HCT116 (cell line): Measurements from ENCODE around the gene NALCN. TPM values are rescaled to one million over a fixed set of nuclear protein-coding genes. Genes with fewer than 3 reads are reported as not detected.

Experiments
- ATAC-seq: fragments of 200-7000 bp; cut with Tn5 transposase; 2 replicates; pipeline ENCODE4 v1.9.1; 2020; ENCODE audit warnings: mild to moderate bottlenecking, moderate library complexity
- BruUV-seq: library from RNA; stranded (reverse); fragments of 400-500 nt; replicated peaks from 2 replicates; lab custom pipeline; 2021; lab: Mats Ljungman, UMichigan
- CTCF ChIA-PET: fragments of 300-600 bp; sonication (Branson Sonifier 250); formaldehyde crosslinking; loops from one replicate; lab custom pipeline; 2021; ENCODE audit warnings: antibody characterized with exemption; lab: Charles Lee
- POLR2A ChIA-PET: fragments of 300-600, 350-600 bp; sonication (Branson Sonifier 250); formaldehyde crosslinking; loops from one replicate; lab custom pipeline; 2021; ENCODE audit warnings: antibody characterized with exemption; lab: Charles Lee
- RAD21 ChIA-PET, 2 experiments: fragments of 300-600 bp; sonication (Branson Sonifier 250); formaldehyde crosslinking; loops; one replicate each; lab custom pipeline; 2023; ENCODE audit warnings: low total read pairs in 2 of 2; ENCODE audit not compliant: uncharacterized antibody in 2 of 2, unreplicated experiment in 2 of 2, low non-redundant PET in 1 of 2; lab: Charles Lee
- DNase-seq: peaks from one replicate; pipeline ENCODE4 v3.0.0-alpha.2; 2010; ENCODE audit warnings: low read depth, low spot score
- H2AFZ ChIP-seq: fragments of 200-600 bp; shearing (Covaris generic), sonication (generic); 2 replicates; pipeline ENCODE4 v1.6.1; 2017; ENCODE audit warnings: low read depth, mixed run types, mixed read lengths, antibody characterized with exemption, low read length; ENCODE audit not compliant: poor library complexity, severe bottlenecking
- H3K27ac ChIP-seq: 2 replicates; pipeline ENCODE4 v1.5.1; 2012; ENCODE audit warnings: low read depth, low read length
- H3K27me3 ChIP-seq: fragments of 200-600 bp; sonication (generic); 2 replicates; pipeline ENCODE4 v1.6.1; 2016; ENCODE audit warnings: mixed run types, low read length, mixed read lengths; ENCODE audit not compliant: insufficient read depth
- H3K36me3 ChIP-seq, 2 experiments: fragments of 200-500 bp in 1 of 2; fragments of 200-600 bp in 1 of 2; sonication (Bioruptor generic) in 1 of 2; sonication (generic) in 1 of 2; 2 replicates each; pipeline versions ENCODE4 v1.5.1 to v1.6.1; 2014 to 2016; ENCODE audit warnings: low read length in 2 of 2, inconsistent platforms in 1 of 2, mixed read lengths in 1 of 2, mixed run types in 1 of 2; ENCODE audit not compliant: insufficient read depth in 2 of 2, control insufficient read depth in 1 of 2
- H3K4me1 ChIP-seq, 2 experiments: fragments of 200-600 bp in 1 of 2; sonication (generic) in 1 of 2; 2 replicates each; pipeline versions ENCODE4 v1.5.1 to v1.6.1; 2012 to 2017; ENCODE audit warnings: low read length in 2 of 2, inconsistent platforms in 1 of 2, mild to moderate bottlenecking in 1 of 2, mixed read lengths in 1 of 2, mixed run types in 1 of 2, moderate library complexity in 1 of 2; ENCODE audit not compliant: insufficient read depth in 2 of 2, control insufficient read depth in 1 of 2
- H3K4me2 ChIP-seq: fragments of 200-600 bp; sonication (generic); 2 replicates; pipeline ENCODE4 v1.6.1; 2017; ENCODE audit warnings: mixed run types, low read length, mixed read lengths
- H3K4me3 ChIP-seq, 2 experiments: fragments of 200-600 bp in 1 of 2; sonication (generic) in 1 of 2; replicated peaks in 1 of 2; 2 replicates each; pipeline ENCODE4 v1.5.1; 2011 to 2016; ENCODE audit warnings: low read length in 2 of 2, control low read depth in 1 of 2, low read depth in 1 of 2, mild to moderate bottlenecking in 1 of 2, mixed read lengths in 1 of 2, mixed run types in 1 of 2
- H3K79me2 ChIP-seq: fragments of 200-600 bp; sonication (generic); 2 replicates; pipeline ENCODE4 v1.6.1; 2017; ENCODE audit warnings: mild to moderate bottlenecking, mixed run types, low read length, moderate library complexity, mixed read lengths; ENCODE audit not compliant: insufficient read depth
- H3K9ac ChIP-seq: fragments of 200-600 bp; sonication (generic); 2 replicates; pipeline ENCODE4 v1.6.1; 2016; ENCODE audit warnings: low read length, mixed read lengths
- H3K9me2 ChIP-seq: fragments of 200-600 bp; sonication (generic), shearing (Covaris generic); 2 replicates; pipeline ENCODE4 v1.6.1; 2017; ENCODE audit warnings: mixed run types, mild to moderate bottlenecking, moderate library complexity; ENCODE audit not compliant: insufficient read depth
- H3K9me3 ChIP-seq, 2 experiments: fragments of 200-500 bp in 1 of 2; fragments of 200-600 bp in 1 of 2; sonication (Bioruptor generic) in 1 of 2; sonication (generic) in 1 of 2; 2 replicates each; pipeline ENCODE4 v1.6.1; 2014 to 2017; ENCODE audit warnings: low read length in 2 of 2, mixed read lengths in 2 of 2, inconsistent platforms in 1 of 2, low read depth in 1 of 2, mild to moderate bottlenecking in 1 of 2, mixed run types in 1 of 2, moderate library complexity in 1 of 2; ENCODE audit not compliant: control insufficient read depth in 1 of 2, insufficient read depth in 1 of 2
- H4K20me1 ChIP-seq: fragments of 200-600 bp; sonication (generic), shearing (Covaris generic); 2 replicates; pipeline ENCODE4 v1.6.1; 2017; ENCODE audit warnings: mixed run types, mild to moderate bottlenecking, moderate library complexity; ENCODE audit not compliant: insufficient read depth
- CBX3 ChIP-seq: IDR thresholded peaks from 2 replicates; pipeline ENCODE4 v1.6.1; 2012; ENCODE audit warnings: low read depth
- CEBPB ChIP-seq: IDR thresholded peaks from 2 replicates; pipeline ENCODE4 v1.6.1; 2012; ENCODE audit warnings: low read depth
- ELF1 ChIP-seq: IDR thresholded peaks from 2 replicates; pipeline ENCODE4 v1.6.1; 2012; ENCODE audit warnings: low read depth, borderline replicate concordance
- EZH2phosphoT487 ChIP-seq: fragments of 200-600 bp; IDR thresholded peaks from 2 replicates; pipeline ENCODE4 v1.6.1; 2018; ENCODE audit warnings: antibody characterized with exemption, borderline replicate concordance
- MAX ChIP-seq: IDR thresholded peaks from 2 replicates; pipeline ENCODE4 v1.6.1; 2012
- POLR2A ChIP-seq: IDR thresholded peaks from 2 replicates; pipeline ENCODE4 v1.7.0; 2011; ENCODE audit warnings: borderline replicate concordance; ENCODE audit not compliant: insufficient read depth, insufficient read length; ENCODE audit errors: extremely low read depth
- RAD21 ChIP-seq: IDR thresholded peaks from 2 replicates; pipeline ENCODE4 v1.6.1; 2012; ENCODE audit warnings: low read depth, mild to moderate bottlenecking
- SIN3A ChIP-seq: IDR thresholded peaks from 2 replicates; pipeline ENCODE4 v1.6.1; 2012; ENCODE audit warnings: low read depth
- SP1 ChIP-seq: IDR thresholded peaks from 2 replicates; pipeline ENCODE4 v1.6.1; 2012; ENCODE audit warnings: low read depth
- SRF ChIP-seq: IDR thresholded peaks from 2 replicates; pipeline ENCODE4 v1.6.1; 2012; ENCODE audit warnings: low read depth
- YY1 ChIP-seq: IDR thresholded peaks from 2 replicates; pipeline ENCODE4 v1.6.1; 2011; ENCODE audit warnings: low read length, low read depth, moderate library complexity, mild to moderate bottlenecking; ENCODE audit not compliant: insufficient replicate concordance; ENCODE audit errors: extremely low read depth
- ZFX ChIP-seq: fragments of 450-650 bp; IDR thresholded peaks from 2 replicates; pipeline ENCODE4 v1.6.1; 2017
- intact Hi-C: fragments of 100-400 bp; cut with micrococcal nuclease; formaldehyde crosslinking; loops from 2 replicates; pipeline ENCODE4 v1.10.0; 2022
- total RNA-seq: library from RNA; stranded (reverse); gene quantifications from one replicate; pipeline ENCODE4 v1.2.1, GENCODE V29; 2021; ENCODE audit not compliant: unreplicated experiment
- TF ChIP-seq, protein P1 (sequence below): IDR thresholded peaks from 2 replicates; pipeline ENCODE4 v1.6.1; 2011; ENCODE audit warnings: mild to moderate bottlenecking, low read length, moderate library complexity; ENCODE audit not compliant: insufficient replicate concordance; ENCODE audit errors: extremely low read depth
- TF ChIP-seq, protein P2 (sequence below): IDR thresholded peaks from 2 replicates; pipeline ENCODE4 v1.6.1; 2012; ENCODE audit warnings: low read depth

Gene NALCN
- total RNA-seq, 1 experiment from 2014 or later = not detected

DNA sequence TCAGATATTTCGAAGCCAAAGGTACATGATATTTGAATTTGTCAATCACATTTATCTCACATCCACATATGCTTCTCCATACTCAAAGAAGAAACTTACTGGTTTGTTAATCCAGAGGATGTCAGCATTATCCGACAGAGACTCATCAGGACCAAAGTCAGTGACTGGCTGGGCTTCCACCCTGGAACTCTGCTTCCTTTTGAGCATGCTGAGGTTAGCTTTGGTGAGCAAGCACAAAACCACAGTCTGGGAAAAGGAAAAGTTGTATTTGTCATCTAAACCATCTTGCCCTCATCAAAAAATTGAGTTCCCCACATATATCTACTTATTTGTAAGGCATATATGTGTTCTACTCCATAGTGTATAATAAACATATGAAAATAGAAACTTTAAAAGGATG, 17.4 kb downstream of the NALCN start:
- H3K9ac ChIP-seq = no peak overlapping the region
- H3K9me2 ChIP-seq = no peaks in the 10 kb centered on the region
- no peaks in the 10 kb centered on the region for H3K27me3 ChIP-seq
- BruUV-seq = no TSS peak
- no peaks in the 10 kb centered on the region for H4K20me1 ChIP-seq
- H3K79me2 ChIP-seq = no peaks in the 10 kb centered on the region
- no peak overlapping the region for H3K27ac ChIP-seq
- RAD21 ChIA-PET = no interaction called here
- TF ChIP-seq ZFX (no peak), YY1 (no peak), SRF (no peak), POLR2A (no peak), ELF1 (no peak), SIN3A (no peak), SP1 (no peak), CBX3 (no peak), RAD21 (no peak), MAX (no peak), CEBPB (no peak), EZH2phosphoT487 (no peak)
- TF ChIP-seq, protein P1, sequence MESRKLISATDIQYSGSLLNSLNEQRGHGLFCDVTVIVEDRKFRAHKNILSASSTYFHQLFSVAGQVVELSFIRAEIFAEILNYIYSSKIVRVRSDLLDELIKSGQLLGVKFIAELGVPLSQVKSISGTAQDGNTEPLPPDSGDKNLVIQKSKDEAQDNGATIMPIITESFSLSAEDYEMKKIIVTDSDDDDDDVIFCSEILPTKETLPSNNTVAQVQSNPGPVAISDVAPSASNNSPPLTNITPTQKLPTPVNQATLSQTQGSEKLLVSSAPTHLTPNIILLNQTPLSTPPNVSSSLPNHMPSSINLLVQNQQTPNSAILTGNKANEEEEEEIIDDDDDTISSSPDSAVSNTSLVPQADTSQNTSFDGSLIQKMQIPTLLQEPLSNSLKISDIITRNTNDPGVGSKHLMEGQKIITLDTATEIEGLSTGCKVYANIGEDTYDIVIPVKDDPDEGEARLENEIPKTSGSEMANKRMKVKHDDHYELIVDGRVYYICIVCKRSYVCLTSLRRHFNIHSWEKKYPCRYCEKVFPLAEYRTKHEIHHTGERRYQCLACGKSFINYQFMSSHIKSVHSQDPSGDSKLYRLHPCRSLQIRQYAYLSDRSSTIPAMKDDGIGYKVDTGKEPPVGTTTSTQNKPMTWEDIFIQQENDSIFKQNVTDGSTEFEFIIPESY = no peak
- TF ChIP-seq, protein P2, sequence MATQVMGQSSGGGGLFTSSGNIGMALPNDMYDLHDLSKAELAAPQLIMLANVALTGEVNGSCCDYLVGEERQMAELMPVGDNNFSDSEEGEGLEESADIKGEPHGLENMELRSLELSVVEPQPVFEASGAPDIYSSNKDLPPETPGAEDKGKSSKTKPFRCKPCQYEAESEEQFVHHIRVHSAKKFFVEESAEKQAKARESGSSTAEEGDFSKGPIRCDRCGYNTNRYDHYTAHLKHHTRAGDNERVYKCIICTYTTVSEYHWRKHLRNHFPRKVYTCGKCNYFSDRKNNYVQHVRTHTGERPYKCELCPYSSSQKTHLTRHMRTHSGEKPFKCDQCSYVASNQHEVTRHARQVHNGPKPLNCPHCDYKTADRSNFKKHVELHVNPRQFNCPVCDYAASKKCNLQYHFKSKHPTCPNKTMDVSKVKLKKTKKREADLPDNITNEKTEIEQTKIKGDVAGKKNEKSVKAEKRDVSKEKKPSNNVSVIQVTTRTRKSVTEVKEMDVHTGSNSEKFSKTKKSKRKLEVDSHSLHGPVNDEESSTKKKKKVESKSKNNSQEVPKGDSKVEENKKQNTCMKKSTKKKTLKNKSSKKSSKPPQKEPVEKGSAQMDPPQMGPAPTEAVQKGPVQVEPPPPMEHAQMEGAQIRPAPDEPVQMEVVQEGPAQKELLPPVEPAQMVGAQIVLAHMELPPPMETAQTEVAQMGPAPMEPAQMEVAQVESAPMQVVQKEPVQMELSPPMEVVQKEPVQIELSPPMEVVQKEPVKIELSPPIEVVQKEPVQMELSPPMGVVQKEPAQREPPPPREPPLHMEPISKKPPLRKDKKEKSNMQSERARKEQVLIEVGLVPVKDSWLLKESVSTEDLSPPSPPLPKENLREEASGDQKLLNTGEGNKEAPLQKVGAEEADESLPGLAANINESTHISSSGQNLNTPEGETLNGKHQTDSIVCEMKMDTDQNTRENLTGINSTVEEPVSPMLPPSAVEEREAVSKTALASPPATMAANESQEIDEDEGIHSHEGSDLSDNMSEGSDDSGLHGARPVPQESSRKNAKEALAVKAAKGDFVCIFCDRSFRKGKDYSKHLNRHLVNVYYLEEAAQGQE = no peak
- DNase-seq (no peak), ATAC-seq (no peak)
- peaks cover 0 to 6% of the 10 kb centered on the region in 2 experiments; a peak in 1 of 4 replicates for H3K9me3 ChIP-seq
- no peak overlapping the region for H2AFZ ChIP-seq
- H3K4me1 ChIP-seq = peaks cover 0 to 4% of the 10 kb centered on the region in 2 experiments; a peak in 1 of 4 replicates
- H3K4me2 ChIP-seq = no peak overlapping the region
- intact Hi-C loops = no loop called here
- POLR2A ChIA-PET = no interaction called here
- CTCF ChIA-PET = no interaction called here
- no peak overlapping the region for H3K4me3 ChIP-seq
- no peaks in the 10 kb centered on the region for H3K36me3 ChIP-seq
